HCT116 (cell line): ENCODE data around the gene CELF4.

Source experiments
- ATF3 ChIP-seq: IDR thresholded peaks from 2 replicates; pipeline ENCODE4 v1.6.1; 2012
- CTCF ChIP-seq, 3 experiments: fragments of 200-600 bp in 1 of 3; sonication (generic) in 1 of 3; IDR thresholded peaks in 2 of 3; conservative IDR thresholded peaks in 1 of 3; 2 replicates each; pipeline ENCODE4 v1.5.1; 2012 to 2017; ENCODE audit warnings: low read depth in 2 of 3, low read length in 2 of 3, antibody characterized with exemption in 1 of 3, borderline replicate concordance in 1 of 3, control low read depth in 1 of 3, mild to moderate bottlenecking in 1 of 3, mixed read lengths in 1 of 3, mixed run types in 1 of 3, moderate library complexity in 1 of 3; ENCODE audit not compliant: insufficient read depth in 1 of 3
- EGR1 ChIP-seq: IDR thresholded peaks from 2 replicates; pipeline ENCODE4 v1.6.1; 2012; ENCODE audit warnings: low read depth
- EZH2 ChIP-seq: fragments of 200-600 bp; sonication (generic); IDR thresholded peaks from 2 replicates; pipeline ENCODE4 v1.6.1; 2017; ENCODE audit warnings: antibody characterized with exemption, mixed run types
- EZH2phosphoT487 ChIP-seq: fragments of 200-600 bp; IDR thresholded peaks from 2 replicates; pipeline ENCODE4 v1.6.1; 2018; ENCODE audit warnings: antibody characterized with exemption, borderline replicate concordance
- JUND ChIP-seq: IDR thresholded peaks from 2 replicates; pipeline ENCODE4 v1.6.1; 2012
- MAX ChIP-seq: IDR thresholded peaks from 2 replicates; pipeline ENCODE4 v1.6.1; 2012
- POLR2A ChIP-seq: IDR thresholded peaks from 2 replicates; pipeline ENCODE4 v1.7.0; 2011; ENCODE audit warnings: borderline replicate concordance; ENCODE audit not compliant: insufficient read depth, insufficient read length; ENCODE audit errors: extremely low read depth
- ZNF274 ChIP-seq: fragments of 200-500 bp; sonication (Bioruptor generic); IDR thresholded peaks from 2 replicates; pipeline ENCODE4 v1.6.1; 2014; ENCODE audit warnings: mild to moderate bottlenecking, low read depth, low read length, inconsistent platforms

DNA sequence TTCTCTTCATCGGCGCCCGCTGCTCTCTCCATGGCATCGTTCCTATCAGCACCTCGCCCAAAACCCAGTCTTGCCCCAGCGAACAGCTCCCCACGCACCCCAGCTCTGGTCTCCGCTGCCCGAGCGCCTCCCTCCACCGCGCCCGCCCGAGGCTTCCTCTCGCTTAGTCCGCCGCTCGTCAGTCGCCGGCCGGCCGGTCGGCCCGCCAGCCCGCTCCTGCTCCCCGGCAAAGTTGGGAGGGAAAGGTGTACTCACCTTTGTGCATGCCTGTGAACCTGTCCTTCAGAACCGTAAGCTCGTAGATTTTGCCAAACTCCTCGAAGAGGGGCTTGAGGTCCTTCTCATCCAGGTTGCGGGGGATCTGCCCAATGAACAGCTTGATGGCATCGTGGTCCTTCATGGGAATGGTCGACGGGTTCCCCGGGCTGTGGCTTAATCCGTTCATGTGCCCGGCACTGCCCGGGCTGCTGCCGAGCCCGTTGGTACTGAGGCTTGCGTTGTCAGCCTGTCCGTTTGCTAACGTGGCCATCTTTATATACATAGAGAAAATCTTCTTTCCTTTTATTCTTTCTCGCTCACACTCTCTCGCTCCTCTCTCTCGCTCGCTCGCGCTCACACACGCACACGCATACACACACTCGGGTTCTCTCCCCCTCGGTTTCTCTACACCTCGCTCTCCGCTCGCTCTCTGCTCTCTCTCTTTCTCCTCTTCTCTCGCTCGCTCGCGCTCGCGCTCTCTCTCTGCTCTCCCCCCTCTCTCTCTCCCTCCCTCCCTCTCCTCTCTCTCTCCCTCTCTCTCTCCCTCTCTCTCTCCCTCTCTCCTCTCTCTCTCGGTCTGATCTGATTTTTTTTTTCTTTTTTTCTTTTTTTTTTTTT, at the start of gene CELF4:
- TF ChIP-seq EZH2phosphoT487 (no peak), ATF3 (no peak), CTCF (IDR thresholded peaks at IDR 0.05 in 2 of 3, conservative IDR thresholded peaks at IDR 0.05 in 1 of 3; ENCODE audit: borderline replicate concordance in 1 of 3, insufficient read depth in 1 of 3, low read depth in 2 of 3, low read length in 2 of 3) (no peak), JUND (no peak), ZNF274 (no peak), EGR1 (no peak), EZH2 (no peak), POLR2A (no peak), MAX (no peak)
